Bronchial smooth muscle cell (primary cell): Measurements from ENCODE around the gene AKIP1. TPM values are rescaled to one million over a fixed set of nuclear protein-coding genes. Genes with fewer than 3 reads are reported as not detected.

ENCODE experiments used
- total RNA-seq: library from RNA; depleted of rRNA; stranded (reverse); fragments of >200 nt; gene quantifications from 2 replicates; pipeline ENCODE4 v1.2.1, GENCODE V29; 2014

Gene AKIP1, protein sequence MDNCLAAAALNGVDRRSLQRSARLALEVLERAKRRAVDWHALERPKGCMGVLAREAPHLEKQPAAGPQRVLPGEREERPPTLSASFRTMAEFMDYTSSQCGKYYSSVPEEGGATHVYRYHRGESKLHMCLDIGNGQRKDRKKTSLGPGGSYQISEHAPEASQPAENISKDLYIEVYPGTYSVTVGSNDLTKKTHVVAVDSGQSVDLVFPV
- total RNA-seq, result 35.3 and 38.0 TPM in 2 replicates

GRCh38 chr11:8911029-8911823 lies at the start of gene AKIP1:
Gene AKIP1 (plus strand): TSS chr11:8911189. CDS start chr11:8911450, 261 bp downstream.

DNA sequence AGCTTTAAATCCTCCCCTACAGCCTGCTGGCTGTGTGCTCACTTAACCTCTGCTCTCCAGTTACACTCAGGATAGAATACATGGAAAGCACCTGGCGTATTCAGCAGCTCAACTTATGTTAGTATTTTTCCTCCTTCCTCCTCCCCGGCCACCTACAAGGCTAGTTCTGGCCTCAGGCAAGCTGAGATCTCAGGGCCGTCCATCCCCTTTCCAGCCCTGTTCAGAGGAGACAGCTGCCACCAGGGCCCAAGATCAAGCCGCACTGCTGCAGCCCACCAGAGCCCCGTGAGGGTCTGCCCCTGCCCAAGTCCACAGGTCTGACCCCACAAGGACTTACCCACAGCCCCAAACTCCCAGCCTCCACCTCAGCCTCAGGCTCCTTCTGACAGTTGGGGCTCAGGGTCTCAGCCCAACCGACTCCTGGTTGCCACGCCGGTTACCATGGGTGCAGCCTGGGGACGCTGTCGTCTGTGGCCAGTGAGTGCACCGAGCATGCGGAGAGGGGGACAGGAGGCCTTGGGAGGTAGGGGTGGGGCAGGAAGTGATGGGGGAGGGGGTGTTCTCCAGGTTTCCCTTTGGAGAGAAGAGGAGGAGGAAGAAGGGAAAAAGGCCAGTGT lies 21.7 kb downstream of the AKIP1 start, which contains the start of gene C11orf16:
TSS of gene C11orf16 (minus strand) at position 384 of the 617 bp plus-strand sequence. CDS start 639 bp downstream, outside the sequence.

GRCh38 chr11:8942518-8943066 lies 31.6 kb downstream of the AKIP1 start, which contains the start of gene ASCL3:
Gene ASCL3 (minus strand): TSS chr11:8943016. CDS start chr11:8938161, 4,855 bp downstream.

DNA sequence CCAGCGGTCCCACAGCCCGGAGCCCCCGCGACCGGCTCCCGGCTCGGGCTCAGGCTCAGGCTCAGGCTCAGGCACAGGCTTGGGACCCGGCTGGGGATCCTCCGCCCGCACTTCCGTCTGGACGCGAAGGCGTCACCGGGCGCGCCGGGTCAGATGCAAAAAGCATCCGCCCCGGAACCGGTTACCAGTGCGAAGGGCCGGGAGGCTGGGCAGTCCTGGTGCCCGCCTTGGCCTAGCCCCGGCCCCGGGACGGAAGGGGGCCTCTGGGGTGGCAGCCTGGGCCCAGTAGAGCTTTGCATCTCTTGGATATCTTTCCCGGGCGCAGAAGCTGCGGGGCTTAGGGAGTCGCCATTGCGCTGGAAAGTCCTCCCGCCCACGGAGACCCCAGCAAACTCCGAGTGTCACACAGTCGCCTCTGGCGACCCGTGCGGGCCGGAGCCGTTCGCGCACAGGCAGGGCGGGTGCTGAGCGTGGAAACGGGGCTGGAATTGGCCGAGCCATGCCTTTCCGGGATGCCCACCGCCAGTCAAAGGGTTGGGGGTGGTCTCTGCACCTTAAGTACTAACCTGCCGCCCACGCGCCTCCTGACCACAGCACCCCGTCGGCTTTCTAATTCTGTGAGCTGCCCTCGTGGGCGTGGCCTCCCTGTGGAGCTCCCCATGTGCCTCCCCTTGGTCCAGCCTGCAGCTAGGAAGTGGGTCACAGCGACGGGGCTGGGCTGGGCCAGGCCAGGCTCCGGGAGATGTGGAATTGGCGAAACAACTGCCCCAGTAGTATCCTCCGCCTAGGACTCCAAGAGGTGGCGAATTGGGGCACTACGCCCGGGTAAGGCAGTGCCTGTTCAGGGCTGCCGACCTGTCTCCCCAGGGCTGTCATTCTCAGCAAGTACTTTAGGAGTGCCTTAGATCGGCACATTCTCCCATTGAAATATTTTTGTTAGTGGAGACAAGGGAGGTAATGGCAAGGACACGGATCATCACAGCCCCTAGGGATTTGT lies 53.6 kb downstream of the AKIP1 start, which contains the start of gene TMEM9B:
TSS of gene TMEM9B (minus strand) at position 119 of the 997 bp plus-strand sequence. CDS start 129 bp downstream, outside the sequence.

Other genes starting within 250 kb of the AKIP1 start
- gene TRIM66, start 228.5 kb upstream of the AKIP1 start, total RNA-seq, result 7.9 and 9.8 TPM in 2 replicates
- 1,021 and 1,061 TPM in 2 replicates for gene RPL27A, start 228.4 kb upstream of the AKIP1 start, total RNA-seq
- gene C11orf16, start 21.8 kb downstream of the AKIP1 start, total RNA-seq, result not detected in 2 replicates
- not detected in 2 replicates for gene ASCL3, start 31.8 kb downstream of the AKIP1 start, total RNA-seq
- 36.2 and 40.8 TPM in 2 replicates for gene TMEM9B, start 53.3 kb downstream of the AKIP1 start, total RNA-seq
- gene NRIP3, start 92.8 kb downstream of the AKIP1 start, total RNA-seq, result 3.0 and 15.9 TPM in 2 replicates
- gene SCUBE2, start 180.4 kb downstream of the AKIP1 start, total RNA-seq, result 0.79 and 4.0 TPM in 2 replicates